Measurements from ENCODE around the gene MIF.
"Not testable (repeated sequence)": the region's sequence is repeated elsewhere in the genome, so short reads cannot be mapped to it uniquely, and the experiment has no call there.

Gene MIF

DNA sequence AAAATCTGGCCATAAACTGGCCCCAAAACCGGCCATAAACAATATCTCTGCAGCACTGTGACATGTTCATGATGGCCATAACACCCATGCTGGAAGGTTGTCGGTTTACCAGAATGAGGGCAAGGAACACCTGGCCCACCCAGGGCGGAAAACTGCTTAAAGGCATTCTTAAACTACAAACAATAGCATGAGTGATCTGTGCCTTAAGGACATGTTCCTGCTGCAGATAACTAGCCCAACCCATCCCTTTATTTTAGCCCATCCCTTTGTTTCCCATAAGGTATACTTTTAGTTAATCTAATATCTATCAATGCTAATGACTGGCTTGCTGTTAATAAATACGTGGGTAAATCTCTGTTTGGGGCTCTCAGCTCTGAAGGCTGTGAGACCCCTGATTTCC is 6.0 kb downstream of the MIF start:
- DNase-seq (ENCODE audit: extremely low read depth in 1 of 2, low read depth in 1 of 2), result not testable (repeated sequence)

DNA sequence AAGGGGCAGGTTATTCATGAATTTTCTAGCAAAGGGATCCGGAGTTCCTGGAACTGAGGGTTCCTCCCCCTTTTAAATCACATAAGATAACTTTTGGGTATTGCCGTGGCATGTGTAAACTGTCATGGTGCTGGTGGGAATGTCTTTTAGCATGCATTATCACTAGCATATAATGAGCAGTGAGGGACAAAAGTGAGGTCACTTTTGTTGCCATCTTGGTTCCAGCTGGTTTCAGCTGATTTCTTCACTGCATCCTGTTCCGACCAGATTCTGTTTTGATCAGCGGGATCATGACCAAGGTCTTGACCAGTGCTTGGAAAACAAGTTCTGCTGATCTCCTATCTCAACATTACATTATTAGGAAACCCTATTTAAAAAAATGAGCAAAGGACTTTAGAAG is 7.4 kb downstream of the MIF start:
- DNase-seq (ENCODE audit: extremely low read depth in 1 of 2, low read depth in 1 of 2), result no peak

DNA sequence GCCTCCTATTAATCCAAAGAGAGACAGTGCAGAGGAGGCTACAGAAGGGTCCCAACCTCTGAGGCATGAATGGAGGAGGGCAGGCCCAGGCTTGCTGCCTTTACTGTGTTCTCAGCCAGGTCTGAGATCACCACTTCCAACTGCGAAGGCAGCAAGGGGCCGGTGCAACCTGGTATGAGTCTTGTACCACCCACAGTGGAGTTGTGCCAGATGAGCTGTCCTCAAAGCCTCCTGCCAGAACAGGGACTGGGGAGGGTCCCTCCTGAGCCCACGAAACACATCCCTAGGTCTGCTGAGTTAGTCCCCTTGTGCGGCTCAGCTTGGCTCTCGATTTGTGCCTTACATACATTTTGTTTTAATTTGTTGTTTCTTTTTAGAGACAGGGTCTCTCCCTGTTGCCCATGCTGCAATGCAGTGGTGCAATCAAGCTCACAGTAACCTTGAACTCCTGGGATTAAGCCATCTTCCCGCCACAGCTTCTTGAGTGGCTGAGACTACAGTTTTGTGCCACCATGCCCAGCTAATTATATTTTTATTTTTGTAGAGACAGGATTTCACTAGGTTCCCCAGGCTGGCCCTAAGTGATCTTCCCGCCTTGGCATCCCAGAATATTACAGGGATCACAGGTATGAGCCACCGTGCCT is 9.3 kb downstream of the MIF start:
- DNase-seq (ENCODE audit: extremely low read depth in 1 of 2, low read depth in 1 of 2), result no peak

DNA sequence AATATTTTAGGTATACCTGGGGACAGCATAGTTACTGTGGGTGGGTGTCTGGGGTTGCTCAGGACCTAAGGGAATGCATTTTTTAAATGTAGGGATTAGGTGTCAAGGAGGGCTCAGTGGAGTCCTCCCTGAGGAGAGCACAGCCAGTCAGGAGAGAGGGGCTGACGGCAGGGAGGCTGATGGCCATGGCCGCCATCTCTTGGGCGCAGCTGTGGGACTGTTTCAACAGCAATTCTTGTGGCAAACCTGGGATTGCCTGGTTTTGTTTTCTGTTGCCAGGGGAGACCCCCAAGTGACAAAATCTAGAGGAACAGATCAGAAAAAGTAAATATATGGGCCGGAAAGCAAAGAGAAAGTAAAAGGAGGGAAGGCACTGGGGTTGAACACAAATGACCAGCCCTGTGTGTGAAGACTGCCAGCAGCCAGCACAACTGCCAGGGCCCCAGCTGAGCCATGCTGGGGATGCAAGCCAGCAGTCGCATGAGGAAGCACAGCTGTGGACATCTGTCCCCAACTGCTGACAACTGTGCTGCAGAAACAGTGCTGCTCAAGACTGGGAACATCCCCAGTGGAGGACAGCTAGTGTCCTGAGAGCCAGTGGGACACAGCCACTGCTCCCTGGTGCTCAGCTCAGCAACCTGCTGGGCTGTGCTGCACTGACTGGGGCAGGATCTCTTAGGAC is 10.5 kb downstream of the MIF start:
- no peak for DNase-seq (ENCODE audit: extremely low read depth in 1 of 2, low read depth in 1 of 2)

DNA sequence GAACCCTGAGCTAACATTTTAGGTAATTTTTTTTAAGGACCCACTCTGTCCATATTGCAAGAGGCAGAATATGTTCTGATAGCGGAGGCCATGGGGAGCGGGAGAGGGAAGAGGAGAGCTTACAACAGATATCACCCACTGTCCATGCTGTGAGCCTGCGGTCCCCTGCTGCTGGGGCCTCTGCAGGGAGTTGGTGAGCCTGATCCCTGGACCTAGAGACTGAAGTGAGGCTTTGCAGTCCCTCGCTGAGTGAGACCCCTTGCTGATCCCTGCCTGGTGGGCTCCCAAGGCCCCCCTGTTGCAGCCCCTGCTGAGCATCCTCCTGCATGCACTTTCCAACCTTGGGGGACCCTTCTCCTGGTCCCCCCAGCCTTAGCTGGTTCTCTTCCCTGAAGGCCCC is 12.5 kb downstream of the MIF start:
- DNase-seq (ENCODE audit: extremely low read depth in 1 of 2, low read depth in 1 of 2), result no peak

DNA sequence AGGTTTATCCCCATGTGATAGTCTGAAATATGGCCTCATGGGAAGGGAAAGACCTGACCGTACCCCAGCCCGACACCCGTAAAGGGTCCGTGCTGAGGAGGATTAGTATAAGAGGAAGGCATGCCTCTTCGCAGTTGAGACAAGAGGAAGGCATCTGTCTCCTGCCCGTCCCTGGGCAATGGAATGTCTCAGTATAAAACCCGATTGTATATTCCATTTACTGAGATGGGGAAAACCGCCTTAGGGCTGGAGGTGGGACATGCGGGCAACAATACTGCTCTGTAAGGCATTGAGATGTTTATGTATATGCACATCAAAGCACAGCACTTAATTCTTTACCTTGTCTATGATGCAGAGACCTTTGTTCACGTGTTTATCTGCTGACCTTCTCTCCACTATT is 13.2 kb downstream of the MIF start:
- not testable (repeated sequence) for DNase-seq (ENCODE audit: extremely low read depth in 1 of 2, low read depth in 1 of 2)

DNA sequence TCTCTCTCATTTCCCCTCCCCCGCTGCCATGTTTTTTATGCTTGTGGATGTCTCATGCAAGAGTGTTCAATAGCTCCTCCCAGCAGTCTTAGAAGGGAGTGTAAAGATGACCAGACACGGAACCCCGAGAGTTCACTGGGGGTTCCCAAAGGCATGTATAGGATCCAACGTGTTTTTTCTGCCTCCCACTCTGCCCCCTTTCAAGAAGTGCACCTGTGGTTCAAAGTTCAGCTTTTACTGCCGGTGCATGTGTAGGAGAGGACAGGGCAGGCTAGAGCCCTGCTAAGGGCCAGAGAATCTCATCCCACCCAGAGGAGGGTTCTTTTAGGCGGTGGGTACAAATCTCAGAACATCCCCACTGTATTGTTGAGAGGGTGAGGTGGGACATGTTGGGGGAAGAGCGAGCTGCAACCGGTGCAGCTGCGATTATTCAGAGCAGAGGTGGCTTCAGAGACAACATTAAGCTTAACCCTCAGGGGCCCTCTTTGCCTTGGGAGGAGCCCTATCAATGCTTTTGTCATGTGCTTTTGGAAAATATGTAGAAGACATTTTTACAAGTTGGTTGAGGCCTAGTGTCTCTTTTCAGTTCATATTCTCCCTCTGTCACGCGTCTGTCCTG is 14.5 kb downstream of the MIF start:
- DNase-seq (ENCODE audit: extremely low read depth in 1 of 2, low read depth in 1 of 2), result no peak

DNA sequence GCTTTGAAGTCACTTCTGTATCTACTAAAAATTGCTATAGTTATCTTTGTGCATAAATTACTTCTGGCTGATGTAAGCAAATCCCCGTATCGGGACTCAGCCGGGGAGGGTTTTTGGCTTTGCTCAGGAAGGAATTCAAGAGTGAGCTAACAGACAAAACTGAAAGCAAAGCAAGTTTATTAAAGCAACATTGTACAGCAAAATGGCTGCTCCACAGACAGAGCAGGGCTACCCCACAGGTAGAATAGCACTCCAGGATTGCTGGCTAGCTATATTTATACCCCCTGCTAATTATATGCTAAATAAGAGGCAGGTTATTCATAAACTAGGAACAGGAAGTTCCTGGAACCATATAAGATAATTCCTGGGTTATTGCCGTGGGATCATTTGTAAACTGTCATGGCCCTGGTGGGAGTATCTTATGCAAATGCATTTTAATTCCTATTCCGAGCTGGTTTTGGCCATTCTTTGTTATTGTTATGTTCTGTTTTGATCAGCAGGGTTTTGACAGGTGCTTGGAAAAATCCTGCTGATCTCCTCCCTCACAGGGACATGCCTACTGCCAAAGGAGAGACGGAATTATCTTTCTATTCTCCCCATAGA is 15.2 kb downstream of the MIF start:
- no peak for DNase-seq (ENCODE audit: extremely low read depth in 1 of 2, low read depth in 1 of 2)

DNA sequence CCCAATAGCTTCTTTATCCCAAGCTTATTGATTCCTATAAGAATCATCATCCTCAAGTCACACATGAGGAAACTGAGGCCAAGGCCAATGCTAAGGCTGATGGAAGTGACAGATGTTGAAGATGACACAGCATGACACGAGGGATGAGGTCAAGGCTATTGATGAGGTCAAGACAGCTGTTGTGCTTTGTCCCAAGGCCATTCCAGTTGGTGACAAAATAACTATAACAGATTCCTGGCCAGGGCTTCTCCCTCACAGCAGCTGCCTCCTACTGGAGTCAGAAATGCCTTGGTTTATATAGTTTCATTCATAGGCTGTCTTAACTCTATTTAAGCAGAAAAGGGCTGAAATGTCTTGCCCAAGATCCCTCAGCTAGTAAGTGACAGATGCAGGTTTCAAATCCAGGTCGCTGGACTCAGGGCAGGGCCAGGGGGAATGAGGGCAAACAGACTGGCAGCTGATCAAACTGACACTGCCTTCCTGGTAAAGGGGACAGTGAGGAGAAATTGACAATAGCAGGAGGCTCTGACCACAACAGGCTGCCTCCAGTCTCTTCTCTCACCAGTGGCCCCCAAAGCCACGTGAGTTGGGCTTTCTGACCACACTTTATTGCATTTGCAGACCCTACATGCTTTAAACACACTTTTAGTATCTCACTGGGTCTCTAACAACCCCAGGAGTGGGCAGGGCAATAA is 16.5 kb downstream of the MIF start:
- no peak for DNase-seq (ENCODE audit: extremely low read depth in 1 of 2, low read depth in 1 of 2)

DNA sequence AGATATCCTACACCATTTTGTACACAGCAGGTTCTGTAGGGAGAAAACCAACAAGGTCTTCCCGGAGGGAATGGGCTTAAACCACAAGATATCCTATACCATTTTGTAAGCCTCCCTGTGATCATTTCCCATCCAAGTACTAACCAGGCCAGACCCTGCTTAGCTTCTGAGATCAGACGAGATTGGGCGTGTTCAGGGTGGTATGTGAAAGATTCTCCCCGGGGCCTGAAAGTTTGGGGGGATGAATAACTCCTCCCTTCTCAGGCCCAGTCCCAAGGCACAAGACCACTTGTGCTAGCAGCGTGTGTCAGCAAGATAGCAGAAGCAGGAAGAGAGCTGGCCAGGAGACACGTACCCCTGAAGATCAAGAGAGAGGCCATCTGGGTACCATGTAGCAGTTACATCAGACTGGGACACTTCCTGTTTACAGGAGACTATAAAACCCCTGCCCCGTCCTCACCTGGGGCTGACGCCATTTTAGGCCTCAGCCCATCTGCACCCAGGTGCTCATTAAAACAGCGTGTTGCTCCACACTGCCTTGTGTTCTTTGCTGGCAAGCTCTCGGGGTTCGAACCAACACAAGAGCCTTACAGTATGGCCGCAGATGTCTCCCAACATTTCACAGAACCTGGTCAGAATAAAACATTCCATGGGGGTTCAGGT is 17.3 kb downstream of the MIF start:
- DNase-seq (ENCODE audit: extremely low read depth in 1 of 2, low read depth in 1 of 2), result no peak

DNA sequence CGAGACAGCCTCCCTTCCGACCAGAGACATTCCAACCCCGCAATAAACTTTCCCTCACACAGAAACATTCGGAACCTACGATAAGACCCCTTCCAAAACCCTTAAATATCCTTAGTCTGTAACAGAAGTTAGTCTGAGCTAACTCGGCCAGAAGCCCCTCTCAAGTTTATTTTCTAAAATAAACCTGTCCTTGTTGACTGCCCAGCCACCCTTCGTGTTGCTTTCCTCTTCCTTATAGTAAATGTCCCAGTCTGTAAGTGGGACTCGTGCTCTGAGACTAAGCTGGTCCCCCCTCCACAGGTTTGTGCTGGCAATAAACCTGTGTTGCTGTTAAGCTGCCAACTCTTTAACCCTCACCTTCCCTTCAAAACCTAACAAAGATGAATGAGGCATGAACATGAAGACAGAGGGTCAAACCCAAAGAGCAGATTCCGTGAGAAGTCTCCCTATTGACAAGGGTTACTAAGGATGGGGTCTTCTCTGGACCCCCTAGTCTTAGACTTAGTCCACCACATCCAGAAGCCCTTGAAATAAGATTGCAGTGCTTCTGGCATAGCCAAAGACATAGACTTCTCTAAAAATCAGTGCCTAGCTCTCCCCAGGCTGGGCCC is 18.2 kb downstream of the MIF start:
- DNase-seq (ENCODE audit: extremely low read depth in 1 of 2, low read depth in 1 of 2), result no peak

DNA sequence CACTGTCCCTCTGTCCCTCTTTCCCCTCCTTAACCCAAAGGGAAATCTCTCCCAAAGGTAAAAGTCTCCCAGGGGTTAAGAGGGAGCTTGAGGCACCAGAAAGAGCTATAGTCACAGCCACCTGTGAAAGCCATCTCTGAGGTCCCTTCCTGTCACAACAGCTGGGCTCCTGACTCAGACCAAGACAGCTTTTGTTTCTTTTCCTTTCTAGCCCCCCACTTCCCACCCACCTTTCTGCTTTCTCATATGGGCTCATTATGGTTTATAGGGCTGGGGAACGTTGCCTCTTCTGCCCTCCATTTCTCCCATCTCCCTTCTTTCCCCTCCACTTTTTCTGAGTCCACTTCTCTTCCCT is 19.1 kb downstream of the MIF start:
- no peak for DNase-seq (ENCODE audit: extremely low read depth in 1 of 2, low read depth in 1 of 2)

DNA sequence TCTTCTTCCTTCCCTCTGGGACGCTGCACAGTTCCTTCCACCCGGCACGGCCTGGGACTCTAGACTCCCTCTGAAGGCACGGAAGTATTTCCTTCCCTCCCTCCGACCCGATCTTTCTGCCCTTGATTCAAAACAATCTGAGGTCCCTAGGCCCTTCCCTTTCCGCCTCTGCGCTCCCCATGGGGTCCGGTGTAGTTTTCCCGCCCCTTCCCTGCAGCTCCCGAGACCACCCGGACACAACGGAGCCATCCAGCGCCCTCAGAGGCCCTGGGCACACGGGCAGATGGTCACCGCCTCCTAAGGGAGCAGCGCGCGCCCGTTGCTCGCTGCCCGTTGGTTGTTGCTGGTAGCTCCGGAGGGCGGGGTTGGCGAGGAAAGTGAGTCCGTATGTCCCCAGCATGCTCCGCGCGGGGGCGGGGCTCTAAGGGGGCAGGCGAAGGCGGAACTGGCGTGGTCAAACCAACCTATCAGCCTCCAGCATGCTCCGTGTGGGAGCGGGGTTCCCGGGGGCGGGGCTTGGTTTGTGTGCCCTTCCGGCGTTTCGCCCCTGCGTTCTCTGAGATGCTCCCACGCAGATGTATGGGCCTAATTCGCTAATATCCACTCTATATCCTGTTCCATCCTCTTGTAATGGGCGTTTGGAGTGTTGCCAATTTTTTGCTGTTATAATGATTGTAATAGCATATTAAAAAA is 19.6 kb downstream of the MIF start:
- DNase-seq (ENCODE audit: extremely low read depth in 1 of 2, low read depth in 1 of 2), result peak; percentile 99 to 100

DNA sequence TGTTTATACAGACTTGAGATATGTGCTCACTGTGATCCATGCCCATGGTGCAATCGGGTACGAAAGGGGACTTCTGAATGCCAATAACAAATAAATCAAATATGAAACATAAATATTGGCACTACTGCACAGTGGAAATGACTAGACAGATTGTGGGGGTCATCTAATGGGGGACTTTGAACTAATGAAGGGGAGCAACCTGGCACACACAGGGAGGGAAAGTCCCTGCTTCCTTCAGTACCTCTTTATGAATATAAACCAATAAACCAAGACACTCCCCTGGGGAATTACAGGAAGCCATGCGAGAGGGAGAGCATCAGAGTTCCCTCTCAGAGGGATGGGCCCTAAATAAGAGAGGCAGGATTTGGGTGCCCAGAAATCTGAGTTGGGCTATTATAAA is 21.1 kb downstream of the MIF start:
- no peak for DNase-seq (ENCODE audit: extremely low read depth in 1 of 2, low read depth in 1 of 2)

DNA sequence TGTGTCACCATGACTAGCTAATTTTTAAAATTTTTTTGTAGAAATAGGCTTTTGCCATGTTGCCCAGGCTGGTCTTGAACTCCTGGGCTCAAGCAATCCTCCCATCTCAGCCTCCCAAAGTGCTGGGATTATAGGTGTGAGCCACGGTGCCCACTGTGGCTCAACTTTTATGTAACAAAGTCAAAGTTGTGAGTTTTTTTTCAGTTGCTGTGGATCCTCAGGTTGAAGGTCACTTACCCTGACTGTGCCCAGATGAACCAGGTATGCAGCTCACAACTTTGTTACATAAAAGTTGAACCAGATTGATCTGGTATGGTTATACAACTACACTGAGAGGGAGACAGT is 26.1 kb downstream of the MIF start:
- DNase-seq (ENCODE audit: extremely low read depth in 1 of 2, low read depth in 1 of 2), result not testable (repeated sequence)

DNA sequence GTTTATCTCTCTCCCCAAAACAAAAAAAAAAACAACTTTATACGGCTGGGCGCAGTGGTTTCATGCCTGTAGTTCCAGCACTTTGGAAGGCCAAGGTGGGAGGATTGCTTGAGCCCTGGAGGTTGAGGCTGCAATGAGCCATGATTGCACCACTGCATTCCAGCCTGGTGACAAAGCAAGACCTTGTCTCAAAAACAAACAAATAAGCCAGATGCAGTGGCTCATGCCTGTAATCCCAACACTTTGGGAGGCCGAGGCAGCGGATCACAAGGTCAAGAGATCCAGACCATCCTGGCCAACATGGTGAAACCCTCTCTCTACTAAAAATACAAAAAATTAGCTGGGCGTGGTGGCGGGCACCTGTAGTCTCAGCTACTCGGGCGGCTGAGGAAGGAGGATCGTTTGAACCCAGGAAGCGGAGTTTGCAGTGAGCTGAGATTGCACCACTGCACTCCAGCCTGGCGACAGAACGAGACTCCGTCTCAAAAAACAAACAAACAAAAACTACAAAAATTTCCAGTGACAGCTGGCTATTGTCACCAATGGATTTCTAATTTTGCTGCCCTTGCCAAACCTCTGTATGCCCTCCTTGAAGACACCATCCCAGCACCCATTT is 27.5 kb downstream of the MIF start:
- not testable (repeated sequence) for DNase-seq (ENCODE audit: extremely low read depth in 1 of 2, low read depth in 1 of 2)

DNA sequence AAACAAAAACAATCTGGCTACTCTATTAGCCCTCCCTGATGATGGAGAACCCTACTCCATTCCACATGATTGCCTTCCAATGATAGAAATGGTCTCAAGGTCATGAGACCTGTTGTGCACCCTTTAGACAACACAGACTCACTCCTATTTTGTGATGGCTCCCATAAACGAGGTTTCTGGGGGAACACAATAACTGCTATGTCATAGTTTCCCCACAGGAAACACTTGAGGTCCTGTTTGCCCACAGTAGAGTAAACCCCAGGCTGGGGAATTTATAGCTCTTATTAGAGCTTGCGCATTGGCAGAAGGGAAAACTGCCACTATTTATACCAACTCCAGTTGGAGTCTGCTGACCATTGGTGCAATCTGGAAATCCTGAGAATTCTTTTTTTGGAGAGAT is 28.7 kb downstream of the MIF start:
- DNase-seq (ENCODE audit: extremely low read depth in 1 of 2, low read depth in 1 of 2), result no peak

DNA sequence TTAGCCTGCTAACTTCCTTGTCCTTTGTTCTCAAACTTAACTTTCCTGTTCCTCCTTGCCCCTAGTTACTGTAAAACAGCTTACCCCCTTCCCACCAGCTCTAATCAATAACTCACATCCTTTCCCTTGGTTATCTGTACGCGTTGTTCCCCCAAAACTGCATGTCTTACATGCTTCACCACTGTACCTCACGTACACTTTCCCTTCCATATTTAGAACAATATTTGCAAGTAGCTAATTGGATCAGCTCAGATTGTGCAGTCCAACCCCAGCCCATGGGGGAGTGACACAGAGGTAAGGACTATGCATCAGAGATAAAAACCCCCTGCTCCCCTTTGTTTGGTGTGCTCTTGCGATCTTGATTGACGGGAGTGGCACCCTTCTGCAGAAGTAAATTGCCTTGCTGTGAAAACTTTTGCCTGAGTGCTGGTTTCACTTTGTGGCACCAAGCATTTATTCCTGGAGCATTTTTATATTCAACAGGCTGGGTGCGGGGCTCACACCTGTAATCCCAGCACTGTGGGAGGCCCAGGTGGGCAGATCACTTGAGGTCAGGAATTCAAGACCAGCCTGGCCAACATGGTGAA is 30.9 kb downstream of the MIF start:
- DNase-seq (ENCODE audit: extremely low read depth in 1 of 2, low read depth in 1 of 2), result no peak

DNA sequence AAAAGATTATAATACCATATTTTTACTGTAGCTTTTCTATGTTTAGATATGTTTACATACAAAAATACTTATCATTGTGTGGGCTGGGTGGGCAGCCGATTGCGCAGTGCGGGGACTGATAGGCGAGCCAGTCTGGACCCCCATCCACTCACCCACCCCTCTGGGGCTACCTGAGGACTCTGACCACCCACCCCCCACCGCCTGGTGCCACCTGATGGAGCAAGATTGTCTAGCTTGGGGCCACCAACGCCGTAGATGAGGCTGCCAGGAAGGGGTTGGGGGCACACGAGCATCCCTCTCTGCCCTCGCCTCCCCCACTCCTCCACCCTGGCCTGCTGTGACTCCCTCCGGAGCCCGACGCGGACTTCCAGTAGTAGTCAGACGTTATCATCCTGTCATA is 32.4 kb downstream of the MIF start:
- DNase-seq (ENCODE audit: extremely low read depth in 1 of 2, low read depth in 1 of 2), result no peak
